K562 (cell line): ENCODE measurements around the gene APOB.

Experiments
- EZH2 ChIP-seq: IDR thresholded peaks from 2 replicates; pipeline ENCODE4 v1.6.1; 2012; ENCODE audit warnings: low read depth, mild to moderate bottlenecking, inconsistent platforms, low read length, borderline replicate concordance
- GTF3C2 ChIP-seq: IDR thresholded peaks from 3 replicates; pipeline ENCODE4 v1.6.1; 2011; ENCODE audit warnings: borderline replicate concordance, mild to moderate bottlenecking, moderate library complexity; ENCODE audit not compliant: insufficient read length; ENCODE audit errors: extremely low read depth
- NFRKB ChIP-seq: fragments of 450-650 bp; IDR thresholded peaks from 2 replicates; pipeline ENCODE4 v1.6.1; 2016; ENCODE audit warnings: low read depth
- POLR2AphosphoS5 ChIP-seq: IDR thresholded peaks from 2 replicates; pipeline ENCODE4 v1.6.1; 2011; ENCODE audit warnings: mild to moderate bottlenecking, low read depth, low read length, moderate library complexity; ENCODE audit not compliant: control insufficient read depth, insufficient read depth
- PRPF4 ChIP-seq: fragments of 200-400 bp; formaldehyde crosslinking; IDR thresholded peaks from one replicate; pipeline ENCODE4 v1.6.1; 2017; ENCODE audit warnings: low read length, low read depth, mild to moderate bottlenecking; ENCODE audit not compliant: insufficient read depth, poor library complexity, severe bottlenecking
- SIN3A ChIP-seq, 2 experiments: fragments of 150-350 bp in 1 of 2; IDR thresholded peaks; 2 replicates each; pipeline ENCODE4 v1.6.1; 2011 to 2016; ENCODE audit warnings: borderline replicate concordance in 2 of 2, low read depth in 2 of 2, low read length in 2 of 2, mild to moderate bottlenecking in 2 of 2, moderate library complexity in 2 of 2; ENCODE audit not compliant: control insufficient read depth in 1 of 2
- SIX5 ChIP-seq, 2 experiments: IDR thresholded peaks; 2 replicates each; pipeline ENCODE4 v1.6.1; 2011; ENCODE audit warnings: low read length in 2 of 2, borderline replicate concordance in 1 of 2, low read depth in 1 of 2, mild to moderate bottlenecking in 1 of 2, moderate library complexity in 1 of 2; ENCODE audit not compliant: insufficient read depth in 1 of 2
- UBTF ChIP-seq, 2 experiments: IDR thresholded peaks; 2 replicates each; pipeline ENCODE4 v1.6.1; 2012; ENCODE audit warnings: improper control_type of control experiment in 2 of 2, low read depth in 2 of 2, low read length in 2 of 2, borderline replicate concordance in 1 of 2
- ZNF274 ChIP-seq: IDR thresholded peaks from 2 replicates; pipeline ENCODE4 v1.6.1; 2011; ENCODE audit warnings: low read depth, mild to moderate bottlenecking, low read length, moderate library complexity, borderline replicate concordance
- TF ChIP-seq, protein P1 (sequence below), 3 experiments: IDR thresholded peaks in 2 of 3; conservative IDR thresholded peaks in 1 of 3; 2 replicates each; pipeline ENCODE4 v1.5.1; 2011 to 2012; ENCODE audit warnings: low read length in 3 of 3, mild to moderate bottlenecking in 3 of 3, control low read depth in 2 of 3, improper control_type of control experiment in 1 of 3, inconsistent platforms in 1 of 3, low read depth in 1 of 3, mixed read lengths in 1 of 3, moderate library complexity in 1 of 3; ENCODE audit not compliant: insufficient read depth in 2 of 3
- TF ChIP-seq, protein P2 (sequence below): sonication (generic); formaldehyde crosslinking; IDR thresholded peaks from 2 replicates; pipeline ENCODE4 v1.8.0; 2022; ENCODE audit warnings: missing genetic modification reagents, mild to moderate bottlenecking, borderline replicate concordance
- TF ChIP-seq, protein P3 (sequence below): fragments of 450-650 bp; IDR thresholded peaks from 2 replicates; pipeline ENCODE4 v1.6.1; 2016; ENCODE audit warnings: antibody characterized with exemption

GRCh38 chr2:21030983-21031968 is 12.6 kb downstream of the APOB start:
- TF ChIP-seq POLR2AphosphoS5 = no peak
- TF ChIP-seq NFRKB = no peak
- TF ChIP-seq, protein P1, sequence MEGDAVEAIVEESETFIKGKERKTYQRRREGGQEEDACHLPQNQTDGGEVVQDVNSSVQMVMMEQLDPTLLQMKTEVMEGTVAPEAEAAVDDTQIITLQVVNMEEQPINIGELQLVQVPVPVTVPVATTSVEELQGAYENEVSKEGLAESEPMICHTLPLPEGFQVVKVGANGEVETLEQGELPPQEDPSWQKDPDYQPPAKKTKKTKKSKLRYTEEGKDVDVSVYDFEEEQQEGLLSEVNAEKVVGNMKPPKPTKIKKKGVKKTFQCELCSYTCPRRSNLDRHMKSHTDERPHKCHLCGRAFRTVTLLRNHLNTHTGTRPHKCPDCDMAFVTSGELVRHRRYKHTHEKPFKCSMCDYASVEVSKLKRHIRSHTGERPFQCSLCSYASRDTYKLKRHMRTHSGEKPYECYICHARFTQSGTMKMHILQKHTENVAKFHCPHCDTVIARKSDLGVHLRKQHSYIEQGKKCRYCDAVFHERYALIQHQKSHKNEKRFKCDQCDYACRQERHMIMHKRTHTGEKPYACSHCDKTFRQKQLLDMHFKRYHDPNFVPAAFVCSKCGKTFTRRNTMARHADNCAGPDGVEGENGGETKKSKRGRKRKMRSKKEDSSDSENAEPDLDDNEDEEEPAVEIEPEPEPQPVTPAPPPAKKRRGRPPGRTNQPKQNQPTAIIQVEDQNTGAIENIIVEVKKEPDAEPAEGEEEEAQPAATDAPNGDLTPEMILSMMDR (IDR thresholded peaks at IDR 0.05 in 2 of 3, conservative IDR thresholded peaks at IDR 0.05 in 1 of 3; ENCODE audit: insufficient read depth in 2 of 3, low read depth in 1 of 3, low read length in 3 of 3) = no peak
- TF ChIP-seq PRPF4 = no peak
- TF ChIP-seq SIN3A (IDR thresholded peaks at IDR 0.05; ENCODE audit: borderline replicate concordance in 2 of 2, control insufficient read depth in 1 of 2, low read depth in 2 of 2, low read length in 2 of 2) = no peak
- TF ChIP-seq GTF3C2 = no peak
- TF ChIP-seq, protein P2, sequence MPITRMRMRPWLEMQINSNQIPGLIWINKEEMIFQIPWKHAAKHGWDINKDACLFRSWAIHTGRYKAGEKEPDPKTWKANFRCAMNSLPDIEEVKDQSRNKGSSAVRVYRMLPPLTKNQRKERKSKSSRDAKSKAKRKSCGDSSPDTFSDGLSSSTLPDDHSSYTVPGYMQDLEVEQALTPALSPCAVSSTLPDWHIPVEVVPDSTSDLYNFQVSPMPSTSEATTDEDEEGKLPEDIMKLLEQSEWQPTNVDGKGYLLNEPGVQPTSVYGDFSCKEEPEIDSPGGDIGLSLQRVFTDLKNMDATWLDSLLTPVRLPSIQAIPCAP (CRISPR knock-in tag) = no peak
- no peak for TF ChIP-seq ZNF274
- TF ChIP-seq, protein P3, sequence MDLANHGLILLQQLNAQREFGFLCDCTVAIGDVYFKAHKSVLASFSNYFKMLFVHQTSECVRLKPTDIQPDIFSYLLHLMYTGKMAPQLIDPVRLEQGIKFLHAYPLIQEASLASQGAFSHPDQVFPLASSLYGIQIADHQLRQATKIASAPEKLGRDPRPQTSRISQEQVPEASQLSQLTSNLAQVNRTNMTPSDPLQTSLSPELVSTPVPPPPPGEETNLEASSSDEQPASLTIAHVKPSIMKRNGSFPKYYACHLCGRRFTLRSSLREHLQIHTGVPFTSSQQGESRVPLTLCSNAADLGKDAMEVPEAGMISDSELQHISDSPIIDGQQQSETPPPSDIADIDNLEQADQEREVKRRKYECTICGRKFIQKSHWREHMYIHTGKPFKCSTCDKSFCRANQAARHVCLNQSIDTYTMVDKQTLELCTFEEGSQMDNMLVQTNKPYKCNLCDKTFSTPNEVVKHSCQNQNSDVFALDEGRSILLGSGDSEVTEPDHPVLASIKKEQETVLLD = no peak
- no peak for TF ChIP-seq SIX5 (IDR thresholded peaks at IDR 0.05; ENCODE audit: borderline replicate concordance in 1 of 2, insufficient read depth in 1 of 2, low read depth in 1 of 2, low read length in 2 of 2)
- TF ChIP-seq EZH2 = no peak
- TF ChIP-seq UBTF (IDR thresholded peaks at IDR 0.05; ENCODE audit: borderline replicate concordance in 1 of 2, low read depth in 2 of 2, low read length in 2 of 2) = no peak
